HG03442 (cell line): Measurements from ENCODE around the gene KAZALD1.

Experiments used
- ATAC-seq: cut with Tn5 transposase; IDR thresholded peaks from one replicate; pipeline ENCODE4 v1.9.1; 2021; ENCODE audit warnings: mild to moderate bottlenecking, moderate library complexity; ENCODE audit not compliant: unreplicated experiment

The KAZALD1 gene, protein sequence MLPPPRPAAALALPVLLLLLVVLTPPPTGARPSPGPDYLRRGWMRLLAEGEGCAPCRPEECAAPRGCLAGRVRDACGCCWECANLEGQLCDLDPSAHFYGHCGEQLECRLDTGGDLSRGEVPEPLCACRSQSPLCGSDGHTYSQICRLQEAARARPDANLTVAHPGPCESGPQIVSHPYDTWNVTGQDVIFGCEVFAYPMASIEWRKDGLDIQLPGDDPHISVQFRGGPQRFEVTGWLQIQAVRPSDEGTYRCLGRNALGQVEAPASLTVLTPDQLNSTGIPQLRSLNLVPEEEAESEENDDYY

DNA sequence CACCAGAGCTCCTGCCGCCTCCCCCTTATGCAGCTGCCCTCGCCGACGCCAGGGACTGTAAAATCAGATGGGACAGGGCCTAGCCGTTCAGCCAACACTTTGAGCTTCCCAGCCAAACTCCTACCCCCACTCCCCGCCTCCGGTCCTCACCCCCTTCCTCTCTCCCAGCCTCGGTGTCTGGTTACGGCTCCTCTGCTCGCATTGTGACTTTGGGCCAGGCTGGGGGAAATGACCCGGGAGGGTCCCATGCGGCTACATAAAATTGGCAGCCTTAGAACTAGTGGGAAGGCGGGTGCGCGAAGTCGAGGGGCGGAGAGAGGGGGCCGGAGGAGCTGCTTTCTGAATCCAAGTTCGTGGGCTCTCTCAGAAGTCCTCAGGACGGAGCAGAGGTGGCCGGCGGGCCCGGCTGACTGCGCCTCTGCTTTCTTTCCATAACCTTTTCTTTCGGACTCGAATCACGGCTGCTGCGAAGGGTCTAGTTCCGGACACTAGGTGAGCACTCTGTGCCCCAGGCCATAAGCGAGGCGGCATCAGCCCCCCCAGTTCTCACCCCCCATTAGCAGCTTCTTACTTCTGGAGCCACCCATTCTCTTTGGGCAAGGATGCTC lies at the start of gene KAZALD1:
Gene KAZALD1 (plus strand): TSS at position 366 of the 608 bp plus-strand sequence. CDS start 604 bp downstream, outside the sequence.
- ATAC-seq = no peak

GRCh38 chr10:101012525-101013364 lies 49.0 kb upstream of the KAZALD1 start:
- ATAC-seq = peak; percentile 86

DNA sequence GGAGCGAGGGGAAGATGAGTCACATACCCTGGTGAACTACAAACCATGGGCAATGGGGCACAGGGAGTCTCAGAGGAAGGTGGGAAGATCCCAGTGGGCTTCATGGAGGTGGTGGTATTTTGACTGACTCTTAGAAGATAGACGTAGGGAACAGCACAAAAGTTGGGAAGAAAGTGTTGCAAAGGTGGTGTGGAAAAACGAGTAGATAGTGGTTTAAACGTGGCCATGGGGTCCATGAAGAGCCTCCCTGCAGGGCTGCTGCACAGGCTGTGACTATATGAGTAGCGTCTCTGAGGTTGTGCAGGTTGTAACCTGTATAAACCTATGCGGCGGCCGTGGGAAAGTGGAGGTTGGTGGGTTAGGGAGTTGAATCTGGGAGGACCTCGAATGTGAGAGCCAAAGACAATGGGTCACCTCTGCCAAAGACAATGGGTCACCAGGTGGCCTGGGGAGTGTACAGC lies 48.4 kb upstream of the KAZALD1 start:
- ATAC-seq = no peak

GRCh38 chr10:101014230-101014884 lies 47.4 kb upstream of the KAZALD1 start:
- no peak for ATAC-seq

DNA sequence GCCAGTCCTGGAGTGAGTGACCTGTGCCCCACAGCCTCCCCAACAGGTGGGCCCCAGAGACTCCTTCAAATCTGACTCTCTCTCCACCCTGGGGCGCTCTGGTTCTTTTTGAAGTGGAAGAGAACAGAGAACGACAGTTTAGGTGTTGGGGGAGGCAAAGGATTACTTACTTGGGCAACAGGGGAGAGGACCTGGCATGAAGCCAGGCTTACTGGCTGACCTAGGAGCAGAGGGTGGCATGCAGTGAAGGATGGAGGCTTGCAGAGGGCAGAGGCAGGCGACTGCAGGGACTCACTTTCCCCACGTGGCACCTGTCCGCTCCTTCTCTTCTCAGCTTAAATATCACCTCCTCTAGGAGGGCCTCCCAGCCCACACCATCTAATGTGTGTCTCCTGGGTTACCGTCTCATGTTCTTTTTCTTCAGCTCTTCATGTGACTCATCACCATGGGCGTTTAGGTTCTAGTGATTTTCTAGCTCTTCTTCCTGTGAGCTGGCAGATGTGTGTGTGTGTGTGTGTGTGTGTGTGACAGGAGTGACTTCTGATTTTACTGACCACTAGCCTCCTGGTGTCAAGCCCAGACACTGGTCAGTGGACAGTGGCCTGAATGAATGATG lies 46.7 kb upstream of the KAZALD1 start:
- ATAC-seq = no peak

DNA sequence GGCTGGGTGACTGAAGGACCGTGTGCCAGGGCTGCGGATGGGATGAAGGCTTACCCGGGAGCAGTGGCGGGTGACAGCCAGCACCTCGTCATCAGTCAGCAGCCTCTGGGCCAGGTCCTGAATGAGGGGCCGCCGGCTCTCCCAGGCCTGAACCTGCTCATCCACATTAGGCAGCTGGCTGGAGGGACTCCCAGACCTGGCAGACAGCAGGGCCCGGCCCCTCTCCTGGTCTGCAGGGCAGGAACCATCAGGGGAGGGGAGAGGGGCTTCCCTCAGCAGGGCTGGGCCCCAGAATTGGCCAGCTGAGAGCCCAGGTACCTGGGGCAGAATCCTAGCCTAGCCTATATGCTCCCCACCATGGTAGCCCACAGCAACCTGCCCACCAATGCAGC lies 46.2 kb upstream of the KAZALD1 start:
- no peak for ATAC-seq

GRCh38 chr10:101016814-101017213 lies 45.0 kb upstream of the KAZALD1 start:
- no peak for ATAC-seq

DNA sequence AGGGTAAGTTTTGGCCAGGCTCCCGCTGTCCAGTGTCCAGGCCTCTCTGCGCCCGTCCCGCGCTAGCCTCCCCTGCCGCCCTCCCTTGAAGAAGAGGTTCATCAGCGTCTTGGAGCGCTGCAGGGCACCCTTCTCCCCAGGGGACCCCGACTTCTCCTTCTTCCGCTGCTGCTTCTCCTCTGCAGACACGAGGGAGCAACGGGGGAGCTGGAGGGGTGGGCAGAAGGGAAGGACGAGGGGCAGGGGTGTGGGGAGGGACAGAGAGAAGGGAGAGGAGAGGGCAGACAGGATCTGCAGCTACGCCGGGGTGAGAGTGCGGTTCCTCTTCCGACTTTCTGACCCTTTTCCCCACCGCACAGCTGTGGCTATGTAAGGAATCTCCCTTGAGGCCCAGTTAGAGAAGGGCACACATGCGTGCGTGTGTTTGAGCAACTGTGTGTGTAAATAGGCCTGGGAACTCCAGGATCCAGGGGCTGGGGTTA lies 43.6 kb upstream of the KAZALD1 start:
- no peak for ATAC-seq

- ATAC-seq = no peak
Observed at GRCh38 chr10:101018600-101019439, 43.0 kb upstream of the KAZALD1 start.

DNA sequence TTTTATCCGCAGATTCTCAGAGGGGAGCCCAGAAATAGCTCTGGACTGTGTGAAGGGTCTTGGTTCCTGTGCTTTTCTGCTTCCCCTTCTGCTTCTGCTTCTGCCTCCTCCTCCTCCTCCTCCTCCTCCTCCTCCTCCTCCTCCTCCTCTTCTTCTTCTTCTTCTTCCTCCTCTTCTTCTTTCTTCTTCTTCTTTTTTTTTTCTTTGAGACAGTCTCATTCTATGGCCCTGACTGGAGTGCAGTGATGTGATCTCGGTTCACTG lies 42.4 kb upstream of the KAZALD1 start:
- no peak for ATAC-seq

GRCh38 chr10:101020427-101021075 lies 41.2 kb upstream of the KAZALD1 start:
- ATAC-seq = no peak

DNA sequence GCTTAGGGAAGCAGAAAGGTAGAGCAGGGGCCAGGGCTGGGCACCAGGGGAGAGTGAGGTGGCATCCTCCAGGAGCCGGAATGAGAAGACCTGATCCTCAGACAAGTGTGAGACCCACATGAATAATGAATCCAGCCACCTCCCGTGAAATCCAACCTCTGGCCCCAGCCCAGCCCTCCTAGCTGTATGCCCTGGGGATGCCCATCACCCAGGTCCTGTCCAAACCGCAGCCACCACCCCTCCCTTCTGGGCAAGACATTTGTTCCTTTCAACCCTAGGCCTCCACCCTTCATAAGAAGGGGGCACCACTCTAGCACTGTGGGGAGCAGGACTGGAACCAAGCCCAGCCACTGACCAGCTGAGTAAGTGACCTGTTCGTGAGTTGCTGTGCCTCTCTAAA lies 40.5 kb upstream of the KAZALD1 start:
- ATAC-seq = no peak

DNA sequence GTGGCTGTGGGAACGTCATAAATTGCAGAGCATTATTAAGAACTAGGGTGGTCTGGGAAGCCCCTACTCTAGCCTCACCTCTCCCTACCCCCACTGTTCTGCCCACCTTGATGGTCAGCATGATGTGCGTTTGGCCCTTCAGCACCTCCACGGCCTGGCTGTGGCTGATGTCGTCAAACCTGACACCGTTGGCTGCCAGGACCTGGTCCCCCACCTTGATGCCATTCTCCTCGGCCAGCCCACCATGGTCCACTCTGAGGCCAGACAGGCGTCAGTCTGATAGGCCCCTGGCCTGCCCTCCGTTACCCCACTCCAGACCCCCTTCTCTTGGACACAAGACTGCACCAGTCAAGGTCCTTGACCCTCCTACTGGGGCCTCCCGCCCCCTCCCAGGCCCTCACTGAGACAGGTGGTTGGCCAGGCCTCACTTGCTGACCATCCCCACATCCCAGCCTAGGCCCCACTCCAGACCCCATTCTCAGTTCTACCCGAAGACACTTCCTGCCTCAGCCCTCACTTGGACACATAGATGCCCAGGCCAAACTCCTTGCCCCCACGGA lies 40.0 kb upstream of the KAZALD1 start:
- ATAC-seq = no peak

DNA sequence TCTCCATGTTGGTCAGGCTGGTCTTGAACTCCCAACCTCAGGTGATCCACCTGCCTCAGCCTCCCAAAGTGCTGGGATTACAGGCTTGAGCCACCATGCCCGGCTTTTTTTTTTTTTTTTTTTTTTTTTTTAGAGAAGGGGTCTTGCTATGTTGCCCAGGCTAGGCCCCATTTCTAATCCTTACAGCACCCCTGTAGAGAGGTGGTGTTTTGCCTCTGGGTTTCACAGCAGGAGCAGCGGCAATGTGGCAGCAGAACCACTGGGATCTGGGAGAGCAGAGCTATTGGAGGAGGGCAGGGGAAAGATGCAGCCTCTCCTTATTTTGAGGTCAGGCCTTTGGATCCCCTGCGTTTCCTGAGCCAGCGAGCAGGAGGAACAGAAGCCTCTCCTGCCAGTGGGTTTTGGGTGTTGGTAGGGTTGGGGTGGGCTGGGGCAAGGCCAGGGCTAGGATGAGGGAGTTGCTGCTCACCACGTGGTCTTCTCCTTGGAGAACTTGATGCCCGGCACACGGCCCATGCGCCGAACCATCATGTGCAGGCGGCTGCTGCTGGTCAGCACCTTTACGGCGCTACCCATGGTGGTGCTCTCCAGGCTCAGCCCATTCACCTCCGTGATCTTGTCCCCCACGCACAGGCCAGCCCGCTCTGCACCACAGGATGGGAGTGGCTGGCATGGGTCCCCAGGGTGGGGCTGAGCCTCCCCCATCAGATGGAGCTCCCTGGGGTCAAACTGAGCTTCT lies 38.7 kb upstream of the KAZALD1 start:
- ATAC-seq = no peak

DNA sequence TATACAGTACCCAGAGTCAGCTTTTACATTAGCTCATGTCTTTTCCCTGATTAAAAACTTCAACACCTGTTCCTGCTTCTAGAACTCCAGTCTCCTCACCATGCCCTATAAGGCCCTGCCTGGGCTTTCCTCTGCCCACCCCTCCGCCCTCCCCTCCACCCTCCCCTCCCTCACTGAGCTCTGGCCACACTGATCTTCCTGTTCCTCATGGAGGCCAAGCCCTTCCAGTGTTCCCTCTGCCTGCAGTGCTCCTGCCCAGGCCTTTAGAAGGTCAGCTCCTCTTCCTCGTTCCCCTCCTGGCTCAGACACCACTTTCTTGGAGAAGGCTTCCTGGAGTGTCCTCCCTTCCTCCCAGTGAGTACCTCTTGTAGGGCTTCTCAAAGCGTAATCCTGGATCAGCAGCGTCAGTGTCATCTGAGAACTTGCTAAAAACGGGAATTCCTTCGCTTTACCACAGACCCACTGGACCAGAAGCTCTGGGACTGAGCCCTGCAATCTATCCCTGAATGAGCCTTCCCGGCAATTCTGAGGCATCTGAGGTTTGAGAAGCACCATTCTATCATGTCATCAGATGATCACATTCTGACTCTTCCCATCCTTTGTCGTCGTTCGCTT lies 34.6 kb upstream of the KAZALD1 start:
- ATAC-seq = no peak

DNA sequence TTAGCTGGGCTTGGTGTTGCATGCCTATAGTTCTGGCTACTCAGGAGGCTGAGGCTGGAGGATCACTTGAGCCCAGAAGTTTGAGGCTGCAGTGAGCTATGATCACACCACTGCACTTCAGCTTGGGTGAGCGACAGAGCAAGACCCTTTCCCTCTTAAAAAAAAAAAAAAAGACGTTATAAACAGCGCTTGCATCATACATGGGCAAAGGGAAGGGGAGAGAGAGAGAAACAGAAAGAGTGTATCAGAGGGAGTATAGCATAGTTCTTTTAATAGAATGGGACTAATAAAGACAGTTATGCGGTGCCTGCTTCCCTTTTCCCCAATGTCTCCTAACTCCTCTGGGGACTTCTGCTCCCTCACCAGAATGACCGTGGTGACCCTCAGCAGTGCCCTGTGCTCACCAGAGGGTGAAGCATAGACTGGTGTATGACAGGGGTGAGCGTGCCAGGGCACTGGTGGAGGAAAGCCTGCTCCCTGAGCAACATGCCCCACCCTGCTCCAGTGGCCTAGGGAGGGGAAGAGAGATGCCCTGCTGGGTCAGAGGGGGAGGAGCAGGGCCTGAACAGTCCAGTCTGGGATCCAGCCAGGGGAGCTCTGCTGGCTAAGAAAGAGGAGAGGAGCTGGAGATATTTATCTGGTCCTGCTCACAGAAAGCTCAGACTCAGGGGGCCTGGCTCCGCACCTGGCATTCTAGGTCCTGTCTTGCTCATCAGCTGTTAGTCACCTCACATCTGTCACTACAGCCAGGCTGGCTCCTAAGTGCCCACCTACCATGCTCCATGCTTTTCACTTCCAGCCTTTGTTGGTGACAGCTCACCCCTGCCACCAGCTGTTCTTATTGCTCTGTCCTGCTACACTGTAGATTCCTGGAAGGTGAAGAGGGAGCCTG lies 33.1 kb upstream of the KAZALD1 start:
- ATAC-seq = no peak
